ENCODE measurements around the gene SIPA1L3.

- TF ChIP-seq CTCF (IDR thresholded peaks at IDR 0.05), result no peak
- no peak for TF ChIP-seq POLR2A (IDR thresholded peaks at IDR 0.05)
- TF ChIP-seq POLR2AphosphoS5 (IDR thresholded peaks at IDR 0.05), result no peak
Measured at GRCh38 chr19:37988758-37989635, 82.0 kb downstream of the SIPA1L3 start.
